Stimulated activated CD4-positive, alpha-beta T cell treated with anti-CD3 and anti-CD28 coated beads, TNF-alpha, amount 100 ng/mL, for 24 hours (primary cell): Measurements from ENCODE around the gene CPNE2.

Source experiments
- DNase-seq, 3 experiments: peaks; one replicate each; pipeline ENCODE4 v3.0.0-alpha.2; 2020; ENCODE audit warnings: low read depth in 3 of 3

CPNE2 gene

DNA sequence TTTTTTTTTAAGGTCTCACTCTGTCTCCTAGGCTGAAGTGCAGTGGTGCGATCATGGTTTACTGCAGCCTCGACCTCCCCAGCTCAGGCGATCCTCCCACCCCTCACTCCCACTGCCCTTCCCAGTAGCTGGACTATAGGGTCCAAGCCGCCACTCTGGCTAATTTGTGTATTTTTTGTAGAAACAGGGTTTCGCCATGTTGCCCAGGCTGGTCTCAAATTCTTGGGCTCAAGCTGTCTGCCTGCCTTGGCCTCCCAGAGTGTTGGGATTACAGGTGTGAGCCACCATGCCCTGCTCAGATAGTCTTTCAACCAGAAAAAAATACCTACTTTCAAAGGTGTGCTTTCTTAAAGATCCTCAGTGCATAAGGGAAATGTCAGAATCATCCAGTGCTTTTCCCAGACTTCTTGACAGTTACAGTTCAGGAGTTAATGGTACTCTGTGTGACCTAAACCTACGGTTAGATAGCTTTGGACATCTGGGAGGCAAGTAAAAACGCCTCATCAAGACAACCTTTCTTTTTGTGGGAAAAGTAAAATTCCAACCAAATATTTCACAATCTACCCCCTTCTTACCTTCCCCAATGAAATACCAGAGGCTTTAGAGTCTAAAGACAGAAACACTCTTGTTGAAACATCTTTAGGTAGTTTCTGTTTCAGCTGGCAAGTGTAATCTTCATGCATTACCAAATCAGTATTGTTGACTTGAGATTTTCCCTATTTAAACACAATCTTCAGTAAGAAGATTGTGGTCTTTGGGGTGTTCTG lies 100.5 kb downstream of the CPNE2 start:
- no peak for DNase-seq

DNA sequence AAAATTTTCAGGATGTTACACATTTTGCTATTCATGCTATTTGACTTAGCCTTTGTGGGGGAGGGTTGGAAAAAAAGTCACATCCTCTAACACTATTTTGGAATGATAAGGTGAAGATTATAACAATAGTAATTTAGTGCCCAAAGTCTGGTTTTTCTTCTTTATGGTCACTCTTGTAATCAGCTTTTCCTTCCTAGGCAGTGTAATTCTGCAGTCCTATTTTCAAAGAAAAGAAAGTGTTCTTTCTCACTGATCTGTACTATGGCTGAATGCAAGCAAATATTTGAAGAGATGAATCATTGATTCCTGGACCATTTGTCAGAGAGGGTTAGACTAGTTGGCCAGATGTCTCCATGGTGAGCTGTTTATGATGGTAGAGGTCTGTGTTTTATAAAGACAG lies 102.1 kb downstream of the CPNE2 start:
- no peak for DNase-seq

DNA sequence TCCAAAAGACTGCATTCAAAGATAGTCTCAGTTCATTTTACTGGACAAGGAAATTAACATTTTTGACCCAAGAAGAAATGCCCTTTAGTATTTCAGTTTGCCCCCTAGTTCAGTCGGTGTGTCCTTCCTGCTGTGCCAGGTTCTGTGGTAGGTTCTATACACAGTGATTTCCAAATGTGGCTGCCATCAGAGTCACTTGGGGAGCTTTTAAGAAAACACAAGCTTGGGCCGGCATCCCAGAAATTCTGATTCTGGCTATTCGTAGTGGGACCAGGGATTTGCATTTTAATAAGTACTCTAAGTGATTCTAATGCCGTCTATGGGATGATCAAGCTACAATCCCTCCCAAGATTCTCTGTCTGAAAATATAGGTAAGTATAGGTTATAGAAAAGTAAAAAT lies 103.9 kb downstream of the CPNE2 start:
- no peak for DNase-seq

DNA sequence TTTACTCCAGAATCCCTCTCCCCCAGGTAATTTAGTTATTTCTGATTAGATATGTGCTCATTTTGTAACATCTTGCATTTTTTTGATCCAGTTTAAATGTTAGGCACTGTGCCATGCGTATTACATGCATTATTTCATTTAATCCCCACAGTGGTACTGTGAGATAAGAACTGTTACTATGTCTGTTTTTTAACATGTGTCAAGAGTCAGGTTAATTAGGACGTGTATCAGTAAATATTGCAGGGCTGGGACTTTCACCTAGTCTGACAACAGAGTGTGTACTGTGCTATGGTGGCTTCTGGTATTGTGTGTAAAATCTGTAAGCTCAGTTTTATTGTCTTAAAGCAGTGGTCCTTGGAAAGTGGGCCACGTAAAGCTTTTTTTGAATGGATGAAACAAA lies 104.4 kb downstream of the CPNE2 start:
- no peak for DNase-seq
